Neuronal stem cell (in vitro differentiated cells): Measurements from ENCODE around the gene ZFYVE28.
"Not testable (repeated sequence)": the region's sequence is repeated elsewhere in the genome, so short reads cannot be mapped to it uniquely, and the experiment has no call there.

Source experiments
- DNase-seq: peaks from one replicate; pipeline ENCODE4 v3.0.0-alpha.2; 2013; ENCODE audit warnings: low spot score
- H2AFZ ChIP-seq: one replicate; pipeline ENCODE4 v1.6.1; 2013; ENCODE audit warnings: mild to moderate bottlenecking, low read length, inconsistent platforms
- H2AK5ac ChIP-seq: 2 replicates; pipeline ENCODE4 v1.6.1; 2013; ENCODE audit warnings: low read depth, mild to moderate bottlenecking, inconsistent platforms, low read length, moderate library complexity, mixed read lengths
- H2BK120ac ChIP-seq: 2 replicates; pipeline ENCODE4 v1.6.1; 2013; ENCODE audit warnings: low read depth, mild to moderate bottlenecking, inconsistent platforms, low read length, moderate library complexity, mixed read lengths
- H2BK12ac ChIP-seq: one replicate; pipeline ENCODE4 v1.6.1; 2013; ENCODE audit warnings: low read length, inconsistent platforms
- H2BK15ac ChIP-seq: 2 replicates; pipeline ENCODE4 v1.6.1; 2013; ENCODE audit warnings: mild to moderate bottlenecking, low read length, inconsistent platforms, mixed read lengths
- H2BK5ac ChIP-seq: one replicate; pipeline ENCODE4 v1.6.1; 2013; ENCODE audit warnings: inconsistent platforms, mild to moderate bottlenecking, low read length, moderate library complexity
- H3K14ac ChIP-seq: one replicate; pipeline ENCODE4 v1.6.1; 2013; ENCODE audit warnings: low read length, inconsistent platforms
- H3K18ac ChIP-seq: 2 replicates; pipeline ENCODE4 v1.6.1; 2013; ENCODE audit warnings: low read length, inconsistent platforms
- H3K23ac ChIP-seq: 2 replicates; pipeline ENCODE4 v1.6.1; 2013; ENCODE audit warnings: low read depth, mild to moderate bottlenecking, mixed read lengths, low read length, inconsistent platforms; ENCODE audit not compliant: poor library complexity
- H3K27ac ChIP-seq: replicated peaks from 3 replicates; pipeline ENCODE4 v1.5.1; 2013; ENCODE audit warnings: low read length, inconsistent platforms
- H3K27me3 ChIP-seq, 3 experiments: 2 replicates each; pipeline ENCODE4 v1.6.1; 2013; ENCODE audit warnings: low read length in 3 of 3, mild to moderate bottlenecking in 2 of 3, inconsistent platforms in 1 of 3, low read depth in 1 of 3, mixed read lengths in 1 of 3, moderate library complexity in 1 of 3; ENCODE audit not compliant: control insufficient read depth in 3 of 3, insufficient read depth in 3 of 3
- H3K36me3 ChIP-seq, 2 donors: replicated peaks in 1 of 2; 2 replicates each; pipeline ENCODE4 v1.6.1; 2013; ENCODE audit warnings: low read length in 2 of 2; ENCODE audit not compliant: control insufficient read depth in 2 of 2, insufficient read depth in 2 of 2
- H3K4ac ChIP-seq: 2 replicates; pipeline ENCODE4 v1.6.1; 2013; ENCODE audit warnings: inconsistent platforms, mild to moderate bottlenecking, low read length, moderate library complexity
- H3K4me1 ChIP-seq, 2 donors: 1 replicate in 1 of 2; 2 replicates in 1 of 2; pipeline ENCODE4 v1.6.1; 2013; ENCODE audit warnings: low read length in 2 of 2, low read depth in 1 of 2; ENCODE audit not compliant: control insufficient read depth in 2 of 2, insufficient read depth in 1 of 2
- H3K4me2 ChIP-seq: one replicate; pipeline ENCODE4 v1.6.1; 2013; ENCODE audit warnings: mild to moderate bottlenecking, low read length, inconsistent platforms; ENCODE audit not compliant: insufficient read depth, poor library complexity, severe bottlenecking
- H3K4me3 ChIP-seq, 2 donors: 2 replicates each; pipeline ENCODE4 v1.5.1; 2013; ENCODE audit warnings: low read length in 2 of 2, mild to moderate bottlenecking in 2 of 2, inconsistent platforms in 1 of 2, moderate library complexity in 1 of 2
- H3K79me1 ChIP-seq: one replicate; pipeline ENCODE4 v1.6.1; 2013; ENCODE audit warnings: low read depth, mild to moderate bottlenecking, inconsistent platforms, low read length, moderate library complexity
- H3K9ac ChIP-seq: one replicate; pipeline ENCODE4 v1.6.1; 2013; ENCODE audit warnings: mild to moderate bottlenecking, low read depth, low read length, inconsistent platforms; ENCODE audit not compliant: poor library complexity
- H3K9me3 ChIP-seq, 2 donors: replicated peaks in 1 of 2; 2 replicates each; pipeline versions ENCODE3 to v1.6.1; 2013; ENCODE audit warnings: low read length in 2 of 2, mild to moderate bottlenecking in 2 of 2, inconsistent platforms in 1 of 2, low read depth in 1 of 2, mixed read lengths in 1 of 2, moderate library complexity in 1 of 2; ENCODE audit not compliant: control insufficient read depth in 2 of 2, insufficient read depth in 1 of 2
- H4K8ac ChIP-seq: one replicate; pipeline ENCODE4 v1.6.1; 2013; ENCODE audit warnings: low read depth, mild to moderate bottlenecking, inconsistent platforms, low read length, moderate library complexity
- H4K91ac ChIP-seq: one replicate; pipeline ENCODE4 v1.6.1; 2013; ENCODE audit warnings: low read length, low read depth, mild to moderate bottlenecking, inconsistent platforms; ENCODE audit not compliant: poor library complexity
- WGBS, 2 donors: extraction: QIAGEN DNeasy Blood & Tissue Kit; methylation state at CpG; one replicate each; pipeline ENCODE4 v1.1.7; 2013; ENCODE audit warnings: missing lambda C conversion rate in 2 of 2, mixed read lengths in 1 of 2; ENCODE audit not compliant: insufficient read length in 2 of 2, insufficient replicate concordance in 1 of 2; ENCODE audit errors: extremely low coverage in 2 of 2; 5-methylcytosine and 5-hydroxymethylcytosine counted together

The ZFYVE28 gene

DNA sequence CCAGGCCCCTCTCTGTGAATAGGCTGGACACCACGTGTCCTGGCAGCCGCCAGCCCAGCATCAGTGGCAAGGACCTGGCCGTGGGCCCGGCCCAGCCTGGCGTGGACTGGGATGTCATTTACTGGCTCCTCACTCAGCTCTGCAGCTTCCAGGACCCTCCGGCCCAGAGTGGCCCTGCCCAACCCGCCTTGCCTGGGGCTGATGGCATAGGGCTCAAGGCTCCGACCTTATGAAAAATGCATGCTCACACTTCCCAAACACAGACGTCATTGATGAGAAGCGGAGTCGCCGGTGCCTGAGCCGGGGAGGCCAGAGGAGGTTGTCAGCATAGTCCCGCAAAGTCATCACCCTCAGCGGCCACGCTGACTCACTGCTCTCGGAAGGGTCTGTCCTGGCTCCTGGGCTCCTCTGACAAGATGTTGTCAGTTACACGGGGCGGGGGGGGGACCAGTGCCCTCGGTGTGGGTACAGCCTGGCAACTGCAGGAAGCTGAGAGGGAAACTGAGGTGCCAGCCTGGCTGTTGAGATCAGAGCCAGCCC lies 14.6 kb upstream of the ZFYVE28 start:
- H2AFZ ChIP-seq, result peak overlapping the region; percentile 76
- no peak overlapping the region for H3K27ac ChIP-seq
- H4K8ac ChIP-seq, result no peak overlapping the region
- H3K14ac ChIP-seq, result peak overlapping the region; percentile 84
- H3K4me2 ChIP-seq, result no peak overlapping the region
- no peak overlapping the region for H3K4ac ChIP-seq
- H2AK5ac ChIP-seq, result peak overlapping the region; percentile 63
- peak overlapping the region; percentile 65 for H3K23ac ChIP-seq
- H3K18ac ChIP-seq, result no peak overlapping the region
- H3K36me3 ChIP-seq, result no peaks in the 10 kb centered on the region
- peaks cover 0 to 3% of the 10 kb centered on the region in 2 donors for H3K9me3 ChIP-seq
- no peak overlapping the region for H4K91ac ChIP-seq
- no peak overlapping the region for H2BK120ac ChIP-seq
- no CpG with 5 or more reads among the region's 20 CpGs for WGBS, 2 donors
- H3K9ac ChIP-seq, result no peak overlapping the region
- peak overlapping the region; percentile 34 for H2BK12ac ChIP-seq
- H3K27me3 ChIP-seq, result peaks cover 0 to 38% (median 0%) of the 10 kb centered on the region in 3 experiments
- no peak overlapping the region for H2BK5ac ChIP-seq
- H3K4me1 ChIP-seq, result peaks cover 0 to 5% of the 10 kb centered on the region in 2 donors
- no peak overlapping the region for H3K4me3 ChIP-seq
- peak overlapping the region; percentile 58 for H2BK15ac ChIP-seq
- DNase-seq, result no peak
- H3K79me1 ChIP-seq, result peaks cover 1% of the 10 kb centered on the region

- H2BK5ac ChIP-seq, result no peak overlapping the region
- H3K4me2 ChIP-seq, result no peak overlapping the region
- no peak overlapping the region for H3K23ac ChIP-seq
- no peak overlapping the region for H3K14ac ChIP-seq
- no peak overlapping the region for H3K18ac ChIP-seq
- no peak for DNase-seq
- H2AFZ ChIP-seq, result no peak overlapping the region
- no peak overlapping the region for H4K8ac ChIP-seq
- H2AK5ac ChIP-seq, result no peak overlapping the region
- no peak overlapping the region for H2BK120ac ChIP-seq
- H3K4me3 ChIP-seq, result no peak overlapping the region
- H2BK12ac ChIP-seq, result no peak overlapping the region
- no peaks in the 10 kb centered on the region for H3K36me3 ChIP-seq
- no peak overlapping the region for H3K27ac ChIP-seq
- peaks cover 0 to 3% of the 10 kb centered on the region in 2 donors for H3K9me3 ChIP-seq
- H3K79me1 ChIP-seq, result peaks cover 1% of the 10 kb centered on the region
- H3K4ac ChIP-seq, result no peak overlapping the region
- H4K91ac ChIP-seq, result no peak overlapping the region
- peaks cover 0 to 5% of the 10 kb centered on the region in 2 donors for H3K4me1 ChIP-seq
- no peak overlapping the region for H2BK15ac ChIP-seq
- H3K9ac ChIP-seq, result no peak overlapping the region
- peaks cover 0 to 43% (median 0%) of the 10 kb centered on the region in 3 experiments for H3K27me3 ChIP-seq
Observed at GRCh38 chr4:2432004-2432403, 13.6 kb upstream of the ZFYVE28 start.

DNA sequence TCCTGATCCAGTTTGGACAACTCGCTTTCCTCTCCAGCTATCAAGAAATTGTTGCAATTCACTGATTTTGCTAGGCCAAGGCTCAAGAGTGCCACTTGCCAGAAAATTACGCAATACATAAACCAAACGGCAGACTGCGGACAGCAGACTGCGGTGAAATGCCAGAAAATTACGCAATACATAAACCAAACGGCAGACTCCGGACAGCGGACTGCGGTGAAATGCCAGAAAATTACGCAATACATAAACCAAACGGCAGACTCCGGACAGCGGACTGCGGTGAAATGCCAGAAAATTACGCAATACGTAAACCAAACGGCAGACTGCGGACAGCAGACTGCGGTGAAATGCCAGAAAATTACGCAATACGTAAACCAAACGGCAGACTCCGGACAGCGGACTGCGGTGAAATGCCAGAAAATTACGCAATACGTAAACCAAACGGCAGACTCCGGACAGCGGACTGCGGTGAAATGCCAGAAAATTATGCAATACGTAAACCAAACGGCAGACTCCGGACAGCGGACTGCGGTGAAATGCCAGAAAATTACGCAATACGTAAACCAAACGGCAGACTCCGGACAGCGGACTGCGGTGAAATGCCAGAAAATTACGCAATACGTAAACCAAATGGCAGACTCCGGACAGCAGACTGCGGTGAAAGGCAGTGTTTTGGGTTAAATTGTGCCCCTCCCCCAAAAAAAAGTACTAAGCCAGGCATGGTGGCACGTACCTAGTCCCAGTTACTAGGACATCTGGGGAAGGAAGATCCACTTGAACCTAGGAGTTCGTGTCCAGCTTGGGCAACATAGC lies 11.7 kb upstream of the ZFYVE28 start:
- H3K4me2 ChIP-seq, H4K91ac ChIP-seq, H2BK15ac ChIP-seq, H3K18ac ChIP-seq, H2BK120ac ChIP-seq, H3K36me3 ChIP-seq, H3K9ac ChIP-seq, DNase-seq, H3K23ac ChIP-seq, H4K8ac ChIP-seq, H2BK5ac ChIP-seq, H3K9me3 ChIP-seq, H3K4me3 ChIP-seq, H3K27ac ChIP-seq, H2AK5ac ChIP-seq, H2AFZ ChIP-seq, H3K79me1 ChIP-seq, H3K4me1 ChIP-seq, H3K4ac ChIP-seq, H2BK12ac ChIP-seq, H3K14ac ChIP-seq: not testable (repeated sequence)
- H3K27me3 ChIP-seq, result peaks cover 0 to 51% (median 0%) of the 10 kb centered on the region in 3 experiments
- no CpG with 5 or more reads among the region's 49 CpGs for WGBS, 2 donors

DNA sequence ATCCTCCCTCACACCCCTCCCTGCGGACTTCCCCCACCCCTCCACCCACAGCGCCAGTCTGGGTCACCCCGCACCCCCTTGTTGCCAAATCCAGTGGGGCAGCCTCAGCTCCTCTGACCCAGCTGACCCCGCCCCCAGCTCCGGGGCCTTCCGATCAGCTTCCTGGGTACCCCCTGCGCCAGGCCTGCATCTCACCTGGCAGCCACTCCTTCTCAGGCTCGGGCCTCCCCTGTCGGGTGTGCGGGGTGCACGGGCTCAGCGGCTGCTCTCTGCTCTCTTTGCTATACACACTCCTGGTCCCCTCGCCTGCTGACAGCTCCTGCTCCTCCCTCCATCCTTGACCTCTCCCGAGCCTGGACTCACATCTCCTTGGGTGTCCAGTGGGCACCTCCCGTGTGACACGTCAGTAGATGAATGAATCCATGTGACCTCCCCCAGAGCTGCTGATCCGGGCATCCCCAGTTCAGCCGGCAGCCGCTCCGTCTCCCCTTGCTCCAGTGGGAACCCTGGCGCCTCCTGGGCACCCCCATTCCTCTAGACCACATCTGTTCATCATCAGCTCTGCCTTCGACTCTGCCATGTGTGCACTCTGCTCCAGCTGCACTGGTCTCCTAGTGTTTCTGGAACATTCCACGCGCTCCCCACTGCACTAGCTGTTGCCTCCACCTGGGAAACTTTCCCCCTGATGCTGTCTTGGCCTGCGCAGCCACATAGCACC lies 10.2 kb upstream of the ZFYVE28 start:
- no peak overlapping the region for H3K27ac ChIP-seq
- peak overlapping the region; percentile 65 for H4K8ac ChIP-seq
- no CpG with 5 or more reads among the region's 25 CpGs for WGBS, 2 donors
- no peak overlapping the region for H3K14ac ChIP-seq
- H3K4me1 ChIP-seq, result peaks cover 2 to 5% of the 10 kb centered on the region in 2 donors
- peak overlapping the region; percentile 57 for H3K18ac ChIP-seq
- peaks cover 1% of the 10 kb centered on the region for H3K79me1 ChIP-seq
- no peak overlapping the region for H4K91ac ChIP-seq
- H3K4me3 ChIP-seq, result no peak overlapping the region
- H3K9ac ChIP-seq, result no peak overlapping the region
- H2BK15ac ChIP-seq, result no peak overlapping the region
- no peaks in the 10 kb centered on the region for H3K36me3 ChIP-seq
- no peak overlapping the region for H3K4me2 ChIP-seq
- H2AK5ac ChIP-seq, result peak overlapping the region; percentile 56
- no peak overlapping the region for H2BK12ac ChIP-seq
- H3K27me3 ChIP-seq, result peaks cover 0 to 46% (median 0%) of the 10 kb centered on the region in 3 experiments
- H2AFZ ChIP-seq, result peak overlapping the region; percentile 3
- H2BK5ac ChIP-seq, result no peak overlapping the region
- H2BK120ac ChIP-seq, result no peak overlapping the region
- H3K4ac ChIP-seq, result no peak overlapping the region
- H3K23ac ChIP-seq, result no peak overlapping the region
- peaks cover 0 to 3% of the 10 kb centered on the region in 2 donors for H3K9me3 ChIP-seq
- no peak for DNase-seq
